Activated T-cell treated with anti-CD3 and anti-CD28 coated beads, Interleukin-2, amount 50 U/mL, for 72 hours (primary cell): ENCODE measurements around the gene SLC27A6. TPM values are rescaled to one million over a fixed set of nuclear protein-coding genes. Genes with fewer than 3 reads are reported as not detected.

ENCODE experiments used
- ATAC-seq, 2 donors: fragments of 150-1000 bp; cut with Tn5 transposase; replicated peaks in 1 of 2; 2 replicates each; pipeline ENCODE4 v1.10.0; 2021; ENCODE audit warnings: moderate library complexity in 2 of 2, mild to moderate bottlenecking in 1 of 2
- DNase-seq, 2 donors: peaks; one replicate each; pipeline ENCODE4 v3.0.0; 2021 to 2022; ENCODE audit warnings: mixed read lengths in 1 of 2
- H3K27ac Mint-ChIP-seq: one replicate; pipeline ENCODE4 v1.8.0; 2022; ENCODE audit warnings: mild to moderate bottlenecking, moderate library complexity, mixed read lengths
- H3K27me3 Mint-ChIP-seq: one replicate; pipeline ENCODE4 v1.8.0; 2022; ENCODE audit warnings: low read depth, mixed read lengths
- H3K36me3 Mint-ChIP-seq, 2 donors: one replicate each; pipeline ENCODE4 v1.8.0; 2022; ENCODE audit warnings: mixed read lengths in 2 of 2, mild to moderate bottlenecking in 1 of 2; ENCODE audit not compliant: insufficient read depth in 2 of 2
- H3K4me1 Mint-ChIP-seq: one replicate; pipeline ENCODE4 v1.8.0; 2022; ENCODE audit warnings: low read depth, mixed read lengths
- H3K4me3 Mint-ChIP-seq, 2 donors: one replicate each; pipeline ENCODE4 v1.8.0; 2022; ENCODE audit warnings: mild to moderate bottlenecking in 2 of 2, mixed read lengths in 2 of 2, moderate library complexity in 2 of 2
- H3K9me3 Mint-ChIP-seq, 2 donors: one replicate each; pipeline ENCODE4 v1.8.0; 2022; ENCODE audit warnings: mixed read lengths in 2 of 2
- total RNA-seq, 2 donors: library from RNA; stranded (reverse); gene quantifications; one replicate each; pipeline ENCODE4 v1.2.3, GENCODE V29; 2022

The SLC27A6 gene
- total RNA-seq, 2 donors from 2014 or later: not detected

DNA sequence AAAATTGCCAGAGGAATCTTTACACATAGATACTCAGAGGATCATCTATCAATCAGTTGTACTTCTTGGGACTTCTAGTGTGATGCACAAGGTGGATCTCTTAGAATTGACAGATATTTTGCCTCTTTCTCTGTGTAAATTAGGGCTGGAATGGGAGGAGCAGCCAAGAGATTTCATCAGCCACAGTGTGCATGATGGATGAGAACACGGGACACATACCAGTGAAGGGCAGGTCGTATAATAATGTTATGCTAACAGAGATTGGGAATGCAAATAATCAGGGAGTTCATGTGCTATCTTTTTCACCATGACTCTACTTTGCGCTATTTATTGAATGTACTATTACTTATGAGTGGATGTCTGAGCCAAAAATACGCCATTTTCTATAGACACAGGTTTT lies 86.0 kb downstream of the SLC27A6 start:
- ATAC-seq (no peak), DNase-seq (no peak)
- peaks cover 17% of the 10 kb centered on the region for H3K27me3 Mint-ChIP-seq
- H3K27ac Mint-ChIP-seq: no peak overlapping the region
- no peaks in the 10 kb centered on the region for H3K4me1 Mint-ChIP-seq
- H3K9me3 Mint-ChIP-seq: no peaks in the 10 kb centered on the region
- H3K36me3 Mint-ChIP-seq: no peaks in the 10 kb centered on the region
- H3K4me3 Mint-ChIP-seq: no peak overlapping the region

DNA sequence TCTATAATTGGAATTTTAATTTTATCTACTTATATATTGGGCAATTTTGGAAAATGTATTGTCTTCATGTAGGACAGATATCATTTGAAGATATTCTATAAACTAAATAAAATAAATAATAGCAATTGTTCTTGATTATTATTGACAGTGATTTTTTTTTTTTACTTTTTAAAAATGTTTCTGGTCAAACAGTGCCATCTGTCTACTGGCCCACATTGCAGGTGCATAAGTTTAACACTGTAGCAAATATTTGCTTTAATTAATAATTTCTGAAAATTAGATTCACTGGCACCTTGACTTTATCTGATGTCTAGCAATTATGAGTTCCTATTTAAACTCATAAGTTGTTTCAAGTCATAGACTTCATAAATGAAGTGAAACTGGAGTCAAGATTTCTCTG lies 88.2 kb downstream of the SLC27A6 start:
- H3K27me3 Mint-ChIP-seq: peaks cover 22% of the 10 kb centered on the region
- H3K4me3 Mint-ChIP-seq: no peak overlapping the region
- no peak for ATAC-seq
- no peaks in the 10 kb centered on the region for H3K4me1 Mint-ChIP-seq
- no peak for DNase-seq
- no peak overlapping the region for H3K27ac Mint-ChIP-seq
- peaks cover 0 to 3% of the 10 kb centered on the region in 2 donors for H3K9me3 Mint-ChIP-seq
- no peaks in the 10 kb centered on the region for H3K36me3 Mint-ChIP-seq

DNA sequence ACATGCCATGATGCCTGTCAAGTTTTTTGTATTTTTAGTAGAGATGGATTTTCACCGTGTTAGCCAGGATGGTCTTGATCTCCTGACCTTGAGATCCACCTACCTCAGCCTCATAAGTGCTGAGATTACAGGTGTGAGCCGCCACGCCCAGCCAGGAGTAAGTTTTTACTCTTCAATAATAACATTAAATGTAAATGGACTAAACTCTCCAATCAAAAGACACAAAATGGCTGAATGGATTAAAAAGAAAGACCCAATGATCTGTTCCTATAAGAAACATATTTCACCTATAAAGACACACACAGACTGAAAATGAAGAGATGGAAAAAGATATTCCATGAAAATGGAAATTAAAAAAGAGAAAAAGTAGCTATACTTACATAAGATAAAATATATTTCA lies 92.0 kb downstream of the SLC27A6 start:
- ATAC-seq (no peak), DNase-seq (no peak)
- Mint-ChIP-seq H3K4me3 (no peak overlapping the region), H3K4me1 (no peaks in the 10 kb centered on the region), H3K9me3 (peaks cover 0 to 3% of the 10 kb centered on the region in 2 donors), H3K27ac (no peak overlapping the region), H3K36me3 (no peaks in the 10 kb centered on the region), H3K27me3 (peaks cover 26% of the 10 kb centered on the region)

DNA sequence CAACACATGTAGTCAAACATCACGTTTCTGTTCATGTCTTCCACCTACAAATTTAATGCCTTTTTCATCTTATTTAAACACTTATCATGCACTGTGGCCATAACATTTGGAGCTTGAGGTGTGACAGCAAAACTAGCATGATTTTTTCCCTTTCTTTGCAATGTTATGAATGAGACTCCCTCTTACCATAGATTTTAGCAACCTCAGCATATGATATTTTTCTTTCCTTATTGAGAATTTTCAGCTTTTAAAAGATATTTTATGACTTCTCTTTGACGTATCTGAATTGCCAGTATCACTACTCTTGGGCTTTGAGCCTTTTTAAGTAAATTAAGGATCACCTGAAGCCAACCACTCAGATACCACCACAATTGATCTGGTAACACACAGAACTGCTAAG lies 96.6 kb downstream of the SLC27A6 start:
- Mint-ChIP-seq H3K27ac (no peak overlapping the region), H3K27me3 (peaks cover 29% of the 10 kb centered on the region), H3K9me3 (peaks cover 0 to 2% of the 10 kb centered on the region in 2 donors), H3K36me3 (no peaks in the 10 kb centered on the region), H3K4me1 (no peaks in the 10 kb centered on the region), H3K4me3 (no peak overlapping the region)
- DNase-seq (no peak), ATAC-seq (no peak)

DNA sequence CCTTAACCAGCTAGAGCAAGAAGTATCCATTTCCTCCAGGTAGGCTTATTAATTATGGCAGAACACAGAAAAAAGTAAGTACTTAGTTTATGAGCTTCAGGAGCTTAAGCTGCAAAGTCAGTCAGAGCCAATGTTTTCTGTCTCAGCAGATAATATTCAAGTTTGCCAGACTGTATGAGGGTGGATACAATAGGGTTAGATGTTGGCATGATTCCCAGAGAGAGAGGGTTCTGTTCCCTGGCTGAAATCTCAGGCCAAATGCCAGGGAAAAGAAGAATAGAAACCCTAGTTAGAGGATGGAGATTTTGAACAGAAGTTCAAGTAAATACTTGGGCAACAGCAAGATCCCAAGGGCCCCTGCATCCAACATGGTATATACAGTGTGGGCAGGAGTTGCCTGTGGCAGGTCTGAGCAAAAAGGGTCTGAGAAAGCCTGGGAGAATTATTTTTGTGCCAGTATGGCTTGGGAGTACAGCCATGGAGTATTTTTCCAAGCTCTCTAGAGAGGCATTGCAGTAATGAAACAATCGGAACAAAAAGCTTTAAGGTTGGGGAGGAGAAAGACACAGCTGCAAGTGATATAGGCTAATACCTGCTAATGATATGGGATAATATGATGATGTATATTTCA lies 98.3 kb downstream of the SLC27A6 start:
- ATAC-seq (no peak), DNase-seq (no peak)
- Mint-ChIP-seq H3K27ac (no peak overlapping the region), H3K36me3 (no peaks in the 10 kb centered on the region), H3K9me3 (no peaks in the 10 kb centered on the region), H3K4me3 (no peak overlapping the region), H3K27me3 (peaks cover 21% of the 10 kb centered on the region), H3K4me1 (no peaks in the 10 kb centered on the region)

DNA sequence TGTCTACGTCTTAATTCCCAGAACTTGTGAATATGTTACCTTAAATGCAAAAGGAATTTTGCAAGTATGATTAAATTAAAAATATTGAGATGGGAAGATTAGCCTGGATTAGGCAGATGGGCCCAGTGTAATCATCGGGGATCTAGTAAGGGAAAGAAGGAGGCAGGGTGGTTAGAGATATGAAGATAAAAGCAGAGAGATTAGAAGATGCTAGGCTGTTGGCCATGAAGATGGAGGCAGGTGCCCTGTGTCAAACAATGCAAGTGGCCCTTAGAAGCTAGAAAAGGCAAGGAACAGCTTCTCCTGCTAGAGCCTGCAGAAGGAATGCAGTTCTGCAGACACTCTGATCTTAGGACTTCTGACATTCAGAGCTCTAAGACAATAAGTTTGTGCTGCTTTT lies 100.4 kb downstream of the SLC27A6 start:
- Mint-ChIP-seq H3K36me3 (no peaks in the 10 kb centered on the region), H3K9me3 (no peaks in the 10 kb centered on the region), H3K27ac (no peak overlapping the region), H3K4me3 (no peak overlapping the region), H3K27me3 (peaks cover 13% of the 10 kb centered on the region), H3K4me1 (no peaks in the 10 kb centered on the region)
- ATAC-seq (no peak), DNase-seq (no peak)

DNA sequence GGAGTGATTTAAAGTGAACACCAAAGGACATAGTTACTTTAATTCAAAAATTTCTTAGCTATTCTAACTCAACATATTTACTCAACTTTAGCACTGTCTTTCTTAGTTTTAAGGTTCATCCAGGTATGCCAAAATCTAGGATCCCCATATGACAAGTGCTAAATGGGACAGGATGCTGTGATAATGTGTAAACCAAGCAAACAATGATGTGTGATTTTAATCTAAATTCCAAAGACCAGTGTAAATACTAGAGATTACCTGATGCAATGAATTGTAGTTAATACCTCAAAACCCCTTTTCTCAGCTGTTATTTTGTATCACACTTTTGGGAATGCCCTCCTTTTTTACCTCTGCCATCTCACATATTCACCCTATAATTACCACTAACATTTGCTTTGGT lies 102.5 kb downstream of the SLC27A6 start:
- H3K9me3 Mint-ChIP-seq: no peaks in the 10 kb centered on the region
- H3K36me3 Mint-ChIP-seq: no peaks in the 10 kb centered on the region
- H3K4me3 Mint-ChIP-seq: no peak overlapping the region
- no peak for ATAC-seq
- no peak for DNase-seq
- H3K4me1 Mint-ChIP-seq: no peaks in the 10 kb centered on the region
- peaks cover 13% of the 10 kb centered on the region for H3K27me3 Mint-ChIP-seq
- H3K27ac Mint-ChIP-seq: no peak overlapping the region

DNA sequence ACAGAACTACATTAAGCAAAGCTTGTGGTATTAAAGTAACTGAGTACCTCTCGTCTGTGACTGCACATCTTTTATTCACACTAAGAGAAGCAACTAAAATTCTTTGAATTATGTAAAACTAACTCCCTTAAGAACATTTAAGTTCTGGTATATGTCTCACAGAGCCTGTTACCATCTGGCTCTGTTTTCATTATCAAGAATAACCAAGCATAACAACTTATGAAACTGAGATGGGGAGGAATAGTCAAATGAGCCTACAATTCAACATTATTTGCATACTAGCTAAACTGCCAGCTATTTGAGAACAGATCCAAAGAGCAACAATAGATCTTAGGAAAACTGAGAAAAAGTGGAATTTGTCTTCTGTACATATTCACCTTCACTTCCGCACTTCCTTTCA lies 104.0 kb downstream of the SLC27A6 start:
- DNase-seq (no peak), ATAC-seq (no peak)
- H3K4me3 Mint-ChIP-seq: no peak overlapping the region
- no peaks in the 10 kb centered on the region for H3K4me1 Mint-ChIP-seq
- peaks cover 20% of the 10 kb centered on the region for H3K27me3 Mint-ChIP-seq
- H3K9me3 Mint-ChIP-seq: no peaks in the 10 kb centered on the region
- no peaks in the 10 kb centered on the region for H3K36me3 Mint-ChIP-seq
- H3K27ac Mint-ChIP-seq: no peak overlapping the region

DNA sequence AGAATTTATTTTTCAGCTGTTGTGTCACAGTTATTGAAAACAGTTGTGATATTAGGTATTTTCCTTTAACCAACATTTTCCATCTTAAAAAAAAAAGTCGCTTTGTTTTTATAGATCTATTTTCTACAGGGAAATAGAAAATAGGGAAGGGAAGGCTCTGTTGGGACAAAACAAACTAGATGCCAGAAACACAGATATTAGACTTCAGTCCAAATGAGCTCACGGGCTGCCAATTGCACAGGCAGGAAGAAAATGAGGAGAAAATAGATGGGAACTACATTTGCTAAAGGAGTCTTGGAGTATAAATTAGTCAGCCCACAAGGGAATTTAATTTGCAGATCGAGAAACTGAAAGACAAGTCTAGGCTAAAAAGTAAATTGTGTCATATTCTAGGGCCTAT lies 107.8 kb downstream of the SLC27A6 start:
- Mint-ChIP-seq H3K4me1 (no peaks in the 10 kb centered on the region), H3K27ac (no peak overlapping the region), H3K9me3 (no peaks in the 10 kb centered on the region), H3K27me3 (peaks cover 21% of the 10 kb centered on the region), H3K36me3 (no peaks in the 10 kb centered on the region), H3K4me3 (no peak overlapping the region)
- DNase-seq (no peak), ATAC-seq (no peak)

DNA sequence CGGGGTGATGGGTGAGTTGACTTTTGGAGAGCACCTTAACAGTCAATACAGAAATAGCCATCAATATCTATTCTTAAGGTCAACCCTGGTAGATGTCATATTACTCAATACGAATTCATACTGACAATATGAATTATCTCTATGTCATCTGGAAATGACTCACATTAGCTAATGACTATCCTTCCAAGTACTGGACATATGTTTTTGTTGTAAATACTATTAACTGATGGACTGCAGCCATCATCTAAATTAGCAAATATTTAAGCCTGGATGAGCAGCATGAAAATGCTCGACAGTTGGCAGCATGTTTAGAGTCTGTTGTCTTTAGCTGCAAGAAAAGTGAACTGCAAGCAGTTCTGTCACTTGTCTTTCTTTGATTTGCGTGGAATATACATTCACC lies 109.6 kb downstream of the SLC27A6 start:
- no peak overlapping the region for H3K27ac Mint-ChIP-seq
- no peak for ATAC-seq
- peaks cover 21% of the 10 kb centered on the region for H3K27me3 Mint-ChIP-seq
- H3K4me1 Mint-ChIP-seq: no peaks in the 10 kb centered on the region
- no peak overlapping the region for H3K4me3 Mint-ChIP-seq
- no peaks in the 10 kb centered on the region for H3K9me3 Mint-ChIP-seq
- no peak for DNase-seq
- no peaks in the 10 kb centered on the region for H3K36me3 Mint-ChIP-seq

DNA sequence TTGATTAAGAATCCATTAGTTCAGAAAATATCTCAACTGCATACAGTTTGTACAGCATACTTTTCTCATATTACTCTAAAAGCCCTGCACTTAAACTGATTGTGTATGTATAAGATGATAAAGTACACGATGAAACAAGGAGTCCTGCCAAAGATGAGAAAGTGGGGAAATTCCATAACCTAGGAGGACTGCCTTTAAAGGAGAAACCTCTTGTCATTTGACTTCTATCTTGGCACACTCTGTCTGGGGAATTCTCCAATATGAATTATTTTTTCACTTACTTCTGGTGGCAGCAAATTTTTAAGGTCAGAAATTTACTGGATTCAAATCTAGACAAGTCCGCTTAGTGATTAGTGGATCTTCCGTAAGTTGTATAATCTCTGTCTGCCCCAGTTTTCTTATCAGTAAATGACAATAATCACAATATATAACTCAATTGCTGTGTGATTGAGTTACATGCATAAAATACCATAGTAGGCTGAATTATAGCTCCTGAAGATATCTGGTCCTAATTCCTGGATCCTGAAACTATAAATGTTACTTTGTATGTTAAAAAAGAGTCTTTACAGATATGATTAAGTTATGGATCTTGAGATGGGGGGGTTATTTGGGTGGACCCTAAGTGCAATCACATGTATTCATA lies 112.3 kb downstream of the SLC27A6 start:
- Mint-ChIP-seq H3K4me1 (no peaks in the 10 kb centered on the region), H3K27ac (no peak overlapping the region)
- DNase-seq: no peak

DNA sequence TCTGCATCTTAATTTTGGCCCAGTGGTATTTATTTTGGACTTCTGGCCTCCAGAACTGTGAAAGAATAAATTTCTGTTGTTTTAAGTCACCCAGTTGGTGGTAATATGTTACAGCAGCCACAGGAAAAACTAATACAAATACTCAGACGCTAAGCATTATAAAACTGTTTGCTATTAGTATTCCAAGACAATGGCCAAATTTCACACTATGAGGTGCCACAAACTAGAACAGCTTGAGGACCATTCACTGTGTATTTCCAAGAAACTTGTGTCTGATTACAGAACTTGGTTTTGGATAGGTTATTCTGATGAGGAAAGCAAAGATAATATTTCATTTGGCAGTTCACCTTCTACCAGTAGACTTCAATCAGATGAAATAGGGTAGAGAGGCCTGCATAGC lies 113.0 kb downstream of the SLC27A6 start:
- Mint-ChIP-seq H3K9me3 (no peaks in the 10 kb centered on the region), H3K36me3 (no peaks in the 10 kb centered on the region), H3K4me1 (no peaks in the 10 kb centered on the region), H3K27ac (no peak overlapping the region), H3K4me3 (no peak overlapping the region), H3K27me3 (peaks cover 22% of the 10 kb centered on the region)
- DNase-seq: no peak
- ATAC-seq: no peak

More for the DNA sequence above, 112.3 kb downstream of the SLC27A6 start:
- Mint-ChIP-seq H3K9me3 (no peaks in the 10 kb centered on the region), H3K36me3 (no peaks in the 10 kb centered on the region), H3K27me3 (peaks cover 23% of the 10 kb centered on the region), H3K4me3 (no peak overlapping the region)
- ATAC-seq: no peak

DNA sequence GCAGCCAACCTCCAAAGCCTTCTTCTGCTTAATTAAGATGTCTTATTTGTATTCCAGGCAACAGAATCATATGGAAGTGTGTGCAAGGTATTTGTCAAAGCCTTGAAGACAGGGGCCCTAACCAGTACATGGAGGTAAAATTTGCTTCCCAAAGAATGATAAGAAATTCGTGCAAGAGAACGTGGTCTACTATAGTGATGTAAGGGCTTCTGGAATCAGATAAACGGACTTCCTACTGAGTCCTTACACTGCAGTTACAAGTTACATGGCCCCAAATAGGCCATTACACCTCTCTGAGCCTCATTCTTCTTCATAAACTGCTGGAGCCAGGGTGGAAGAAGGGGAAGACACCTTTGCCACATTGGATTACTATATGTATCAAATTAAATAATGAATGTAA lies 113.4 kb downstream of the SLC27A6 start:
- DNase-seq: no peak
- no peak overlapping the region for H3K27ac Mint-ChIP-seq

DNA sequence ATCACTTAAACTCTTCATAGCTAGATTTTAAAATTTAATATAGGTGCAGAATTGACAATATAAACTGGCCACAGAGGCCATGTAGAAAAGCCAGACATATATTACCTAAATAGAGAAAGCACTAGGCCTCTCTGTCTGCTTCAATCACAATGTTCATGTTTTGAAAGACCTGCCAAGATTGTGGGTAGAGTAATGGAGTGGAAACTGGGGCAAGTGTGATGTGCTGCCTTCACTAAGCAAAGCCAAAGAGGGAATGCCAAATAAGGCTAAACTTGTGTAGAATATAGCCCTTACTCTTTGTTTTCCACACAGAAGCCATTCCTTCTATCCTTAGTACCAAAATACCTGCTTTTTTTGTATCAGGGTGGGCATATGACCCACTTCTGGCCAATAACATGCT lies 114.2 kb downstream of the SLC27A6 start:
- no peaks in the 10 kb centered on the region for H3K36me3 Mint-ChIP-seq
- no peak overlapping the region for H3K4me3 Mint-ChIP-seq
- H3K9me3 Mint-ChIP-seq: no peaks in the 10 kb centered on the region
- DNase-seq: no peak
- no peak overlapping the region for H3K27ac Mint-ChIP-seq
- no peak for ATAC-seq
- no peaks in the 10 kb centered on the region for H3K4me1 Mint-ChIP-seq
- peaks cover 11% of the 10 kb centered on the region for H3K27me3 Mint-ChIP-seq

More for the DNA sequence above, 113.4 kb downstream of the SLC27A6 start:
- Mint-ChIP-seq H3K9me3 (no peaks in the 10 kb centered on the region), H3K4me3 (no peak overlapping the region), H3K27me3 (peaks cover 18% of the 10 kb centered on the region), H3K36me3 (no peaks in the 10 kb centered on the region), H3K4me1 (no peaks in the 10 kb centered on the region)
- no peak for ATAC-seq
